H9 (cell line): ENCODE results near the gene EFNA5. TPM values are rescaled to one million over a fixed set of nuclear protein-coding genes. Genes with fewer than 3 reads are reported as not detected.

ENCODE experiments used
- DNase-seq: peaks from one replicate; pipeline ENCODE4 v3.0.0-alpha.2; 2017
- H2AFZ ChIP-seq: one replicate; pipeline ENCODE4 v1.6.1; 2013; ENCODE audit warnings: mild to moderate bottlenecking, low read length, control low read depth, moderate library complexity
- H2AK5ac ChIP-seq: 2 replicates; pipeline ENCODE4 v1.6.1; 2013; ENCODE audit warnings: low read length, control low read depth, mixed read lengths; ENCODE audit not compliant: insufficient read length
- H2BK120ac ChIP-seq: one replicate; pipeline ENCODE4 v1.6.1; 2013; ENCODE audit warnings: low read depth, mild to moderate bottlenecking, low read length, control low read depth, inconsistent platforms; ENCODE audit not compliant: poor library complexity, severe bottlenecking
- H2BK12ac ChIP-seq: 2 replicates; pipeline ENCODE4 v1.6.1; 2013; ENCODE audit warnings: low read length, control low read depth, mixed read lengths, low read depth; ENCODE audit not compliant: insufficient read length
- H2BK15ac ChIP-seq: 2 replicates; pipeline ENCODE4 v1.6.1; 2013; ENCODE audit warnings: low read depth, low read length, control low read depth
- H2BK20ac ChIP-seq: one replicate; pipeline ENCODE4 v1.6.1; 2013; ENCODE audit warnings: low read depth, mild to moderate bottlenecking, low read length, control low read depth, inconsistent platforms; ENCODE audit not compliant: poor library complexity, severe bottlenecking
- H2BK5ac ChIP-seq: 2 replicates; pipeline ENCODE4 v1.6.1; 2013; ENCODE audit warnings: low read length, control low read depth, mixed read lengths; ENCODE audit not compliant: insufficient read length
- H3K14ac ChIP-seq: 2 replicates; pipeline ENCODE4 v1.6.1; 2013; ENCODE audit warnings: low read length, control low read depth; ENCODE audit not compliant: insufficient read depth
- H3K18ac ChIP-seq: 2 replicates; pipeline ENCODE4 v1.6.1; 2013; ENCODE audit warnings: low read depth, mild to moderate bottlenecking, mixed read lengths, low read length, control low read depth; ENCODE audit not compliant: insufficient read length
- H3K23ac ChIP-seq: 2 replicates; pipeline ENCODE4 v1.6.1; 2013; ENCODE audit warnings: low read length, control low read depth, mixed read lengths, low read depth; ENCODE audit not compliant: insufficient read length
- H3K23me2 ChIP-seq: 2 replicates; pipeline ENCODE4 v1.6.1; 2013; ENCODE audit warnings: low read depth, mild to moderate bottlenecking, mixed read lengths, low read length, control low read depth; ENCODE audit not compliant: insufficient read length, poor library complexity, severe bottlenecking
- H3K27ac ChIP-seq: 2 replicates; pipeline ENCODE4 v1.5.1; 2013; ENCODE audit warnings: low read length, control low read depth, mixed read lengths, low read depth; ENCODE audit not compliant: insufficient read length
- H3K27me3 ChIP-seq: 2 replicates; pipeline ENCODE4 v1.6.1; 2013; ENCODE audit warnings: low read length, control low read depth, inconsistent platforms; ENCODE audit not compliant: insufficient read depth
- H3K4ac ChIP-seq: 2 replicates; pipeline ENCODE4 v1.6.1; 2013; ENCODE audit warnings: low read depth, mild to moderate bottlenecking, control low read depth, inconsistent platforms, low read length, moderate library complexity
- H3K4me1 ChIP-seq: 2 replicates; pipeline ENCODE4 v1.6.1; 2013; ENCODE audit warnings: low read length, control low read depth, inconsistent platforms; ENCODE audit not compliant: insufficient read depth
- H3K4me2 ChIP-seq: 2 replicates; pipeline ENCODE4 v1.6.1; 2013; ENCODE audit warnings: low read length, control low read depth, mixed read lengths; ENCODE audit not compliant: insufficient read length, insufficient read depth
- H3K56ac ChIP-seq: 2 replicates; pipeline ENCODE4 v1.6.1; 2013; ENCODE audit warnings: low read depth, mild to moderate bottlenecking, mixed read lengths, low read length, control low read depth; ENCODE audit not compliant: insufficient read length
- H3K79me1 ChIP-seq: 2 replicates; pipeline ENCODE4 v1.6.1; 2013; ENCODE audit warnings: low read depth, mild to moderate bottlenecking, moderate library complexity, low read length, control low read depth, inconsistent platforms; ENCODE audit not compliant: insufficient read depth, poor library complexity, severe bottlenecking
- H3K79me2 ChIP-seq: 2 replicates; pipeline ENCODE4 v1.6.1; 2013; ENCODE audit warnings: low read length, control low read depth, inconsistent platforms; ENCODE audit not compliant: insufficient read depth
- H3K9ac ChIP-seq: 2 replicates; pipeline ENCODE4 v1.6.1; 2013; ENCODE audit warnings: low read length, control low read depth, mixed read lengths; ENCODE audit not compliant: insufficient read length; ENCODE audit errors: extremely low read depth
- H3K9me3 ChIP-seq: one replicate; pipeline ENCODE4 v1.6.1; 2013; ENCODE audit warnings: low read depth, low read length, inconsistent platforms; ENCODE audit not compliant: control insufficient read depth
- H3T11ph ChIP-seq: one replicate; pipeline ENCODE4 v1.6.1; 2013; ENCODE audit warnings: mild to moderate bottlenecking, low read length, control low read depth, inconsistent platforms
- H4K20me1 ChIP-seq: one replicate; pipeline ENCODE4 v1.6.1; 2013; ENCODE audit not compliant: control insufficient read depth, insufficient read length, insufficient read depth
- H4K5ac ChIP-seq: 2 replicates; pipeline ENCODE4 v1.6.1; 2013; ENCODE audit warnings: low read depth, mild to moderate bottlenecking, mixed read lengths, low read length, control low read depth; ENCODE audit not compliant: insufficient read length
- H4K8ac ChIP-seq: replicated peaks from 2 replicates; pipeline ENCODE4 v1.6.1; 2013; ENCODE audit warnings: low read length, control low read depth, mixed read lengths, low read depth; ENCODE audit not compliant: insufficient read length
- H4K91ac ChIP-seq: 2 replicates; pipeline ENCODE4 v1.6.1; 2013; ENCODE audit warnings: low read depth, mild to moderate bottlenecking, moderate library complexity, mixed read lengths, low read length, control low read depth; ENCODE audit not compliant: insufficient read length
- H3K27ac Mint-ChIP-seq, 3 experiments: 2 replicates in 2 of 3; 3 replicates in 1 of 3; pipeline ENCODE4 v1.8.0; 2020 to 2021; ENCODE audit warnings: mixed read lengths in 3 of 3, mild to moderate bottlenecking in 1 of 3, moderate library complexity in 1 of 3
- H3K27me3 Mint-ChIP-seq: 2 replicates; pipeline ENCODE4 v1.8.0; 2021; ENCODE audit warnings: low read depth, mild to moderate bottlenecking, moderate library complexity, mixed read lengths
- H3K36me3 Mint-ChIP-seq, 3 experiments: 2 replicates in 2 of 3; 3 replicates in 1 of 3; pipeline ENCODE4 v1.8.0; 2020 to 2021; ENCODE audit warnings: low read depth in 3 of 3, mixed read lengths in 3 of 3; ENCODE audit not compliant: insufficient read depth in 1 of 3
- H3K4me1 Mint-ChIP-seq, 2 experiments: 2 replicates each; pipeline ENCODE4 v1.8.0; 2020; ENCODE audit warnings: mixed read lengths in 2 of 2
- H3K4me3 Mint-ChIP-seq, 2 experiments: 2 replicates in 1 of 2; 3 replicates in 1 of 2; pipeline ENCODE4 v1.8.0; 2020 to 2021; ENCODE audit warnings: mild to moderate bottlenecking in 2 of 2, mixed read lengths in 2 of 2, moderate library complexity in 1 of 2
- H3K9me3 Mint-ChIP-seq, 2 experiments: 2 replicates in 1 of 2; 3 replicates in 1 of 2; pipeline ENCODE4 v1.8.0; 2020; ENCODE audit warnings: mild to moderate bottlenecking in 2 of 2, mixed read lengths in 2 of 2, moderate library complexity in 1 of 2
- CTCF ChIP-seq: fragments of 200-600 bp; sonication (generic); conservative IDR thresholded peaks from 3 replicates; pipeline ENCODE4 v1.8.0; 2021; ENCODE audit warnings: antibody characterized with exemption, mild to moderate bottlenecking
- whole genome bisulfite sequencing: extraction: QIAGEN DNeasy Blood & Tissue Kit; methylation state at CpG from one replicate; pipeline ENCODE4 v1.1.7; 2013; ENCODE audit warnings: missing lambda C conversion rate, low lambda C conversion rate, mixed read lengths; ENCODE audit not compliant: insufficient read length; ENCODE audit errors: extremely low coverage; 5-methylcytosine and 5-hydroxymethylcytosine counted together
- total RNA-seq: library from RNA; stranded (reverse); gene quantifications from 2 replicates; pipeline ENCODE4 v1.2.1, GENCODE V29; 2021

EFNA5 gene
- total RNA-seq, 1 experiment from 2014 or later, result 20.4 TPM

- no peaks in the 10 kb centered on the region for H3K27me3 Mint-ChIP-seq
- TF ChIP-seq CTCF, result no peak
- H3K23ac ChIP-seq, result no peak overlapping the region
- no peaks in the 10 kb centered on the region for H3K27me3 ChIP-seq
- H3K4me2 ChIP-seq, result no peak overlapping the region
- no peak overlapping the region for H2BK15ac ChIP-seq
- peaks cover 40 to 46% of the 10 kb centered on the region in 2 experiments for H3K4me1 Mint-ChIP-seq
- no peak overlapping the region for H3K4me3 Mint-ChIP-seq
- no peaks in the 10 kb centered on the region for H3K79me1 ChIP-seq
- H2BK20ac ChIP-seq, result no peak overlapping the region
- peaks cover 3% of the 10 kb centered on the region; the same call in 1 of the 2 replicates for H3K4me1 ChIP-seq
- 0 out of 7 replicates have a peak overlapping the region, but pooled peaks of 1 of the 3 experiments have one; percentile 31 for H3K27ac Mint-ChIP-seq
- H3K18ac ChIP-seq, result no peak overlapping the region
- no CpG with 5 or more reads among the region's 7 CpGs for WGBS
- H3K56ac ChIP-seq, result no peak overlapping the region
- no peak overlapping the region for H2AFZ ChIP-seq
- no peaks in the 10 kb centered on the region for H3K9me3 Mint-ChIP-seq
- peak overlapping the region; percentile 76 for H3T11ph ChIP-seq
- no peaks in the 10 kb centered on the region for H3K23me2 ChIP-seq
- H4K8ac ChIP-seq, result no peak overlapping the region
- H3K9ac ChIP-seq, result no peak overlapping the region
- no peak overlapping the region for H4K91ac ChIP-seq
- no peak overlapping the region for H3K4ac ChIP-seq
- H2BK12ac ChIP-seq, result no peak overlapping the region
- H3K9me3 ChIP-seq, result no peaks in the 10 kb centered on the region
- no peaks in the 10 kb centered on the region for H4K20me1 ChIP-seq
- no peak overlapping the region for H2BK120ac ChIP-seq
- H3K27ac ChIP-seq, result no peak overlapping the region
- no peak overlapping the region for H4K5ac ChIP-seq
- no peak overlapping the region for H3K14ac ChIP-seq
- H2BK5ac ChIP-seq, result no peak overlapping the region
- no peaks in the 10 kb centered on the region for H3K36me3 Mint-ChIP-seq
- no peaks in the 10 kb centered on the region for H3K79me2 ChIP-seq
- H2AK5ac ChIP-seq, result no peak overlapping the region
- no peak for DNase-seq
Observed at GRCh38 chr5:107615299-107615817, 55.4 kb downstream of the EFNA5 start.
